ENCODE results near the gene PARP16. TPM values are rescaled to one million over a fixed set of nuclear protein-coding genes. Genes with fewer than 3 reads are reported as not detected.

PARP16 gene
- total and polyA plus RNA-seq, 9 of the 15 experiments (the other 6 are each of a cell fraction or from before 2014, with no cell fraction given): 3.0 to 9.9 (median 5.8) TPM

DNA sequence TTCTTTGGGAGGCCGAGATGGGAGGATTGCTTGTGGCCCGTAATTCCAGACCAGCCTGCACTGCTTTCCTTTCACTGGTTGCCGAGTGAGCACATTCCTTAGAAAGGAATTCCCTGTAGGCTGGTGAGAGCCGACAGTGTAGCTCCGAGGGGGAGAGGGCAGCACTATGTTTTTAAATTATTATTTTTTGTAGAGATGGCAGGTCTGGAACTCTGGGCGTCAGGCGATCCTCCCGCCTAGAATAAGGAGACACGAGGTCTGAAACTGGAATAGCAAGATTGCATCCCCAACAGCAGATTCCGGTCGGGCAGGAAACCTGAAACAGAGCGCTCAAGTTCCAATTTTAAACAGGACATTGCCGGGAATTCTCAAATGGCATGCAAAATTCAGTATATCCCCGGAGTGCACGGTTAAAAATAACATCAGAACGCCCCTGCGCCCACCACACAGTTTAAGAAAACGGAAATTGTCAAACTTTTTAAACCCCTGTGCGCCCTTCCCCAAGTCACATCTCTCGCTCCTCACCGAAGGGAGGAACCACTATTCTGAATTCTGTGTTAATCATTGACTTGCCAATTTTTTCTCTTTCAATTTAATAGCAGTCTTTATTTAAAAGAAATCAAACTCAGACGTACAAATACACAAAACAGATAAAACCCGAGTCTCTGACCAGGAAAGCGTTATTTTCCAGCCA lies 17.2 kb upstream of the PARP16 start (continued):
- TF ChIP-seq MGA (IDR thresholded peaks at IDR 0.05): peak; percentile 98
- TF ChIP-seq ZBED1 (IDR thresholded peaks at IDR 0.05): no peak
- no peak for TF ChIP-seq ZNF140 (CRISPR knock-in tag; IDR thresholded peaks at IDR 0.05)
- TF ChIP-seq, protein P1, sequence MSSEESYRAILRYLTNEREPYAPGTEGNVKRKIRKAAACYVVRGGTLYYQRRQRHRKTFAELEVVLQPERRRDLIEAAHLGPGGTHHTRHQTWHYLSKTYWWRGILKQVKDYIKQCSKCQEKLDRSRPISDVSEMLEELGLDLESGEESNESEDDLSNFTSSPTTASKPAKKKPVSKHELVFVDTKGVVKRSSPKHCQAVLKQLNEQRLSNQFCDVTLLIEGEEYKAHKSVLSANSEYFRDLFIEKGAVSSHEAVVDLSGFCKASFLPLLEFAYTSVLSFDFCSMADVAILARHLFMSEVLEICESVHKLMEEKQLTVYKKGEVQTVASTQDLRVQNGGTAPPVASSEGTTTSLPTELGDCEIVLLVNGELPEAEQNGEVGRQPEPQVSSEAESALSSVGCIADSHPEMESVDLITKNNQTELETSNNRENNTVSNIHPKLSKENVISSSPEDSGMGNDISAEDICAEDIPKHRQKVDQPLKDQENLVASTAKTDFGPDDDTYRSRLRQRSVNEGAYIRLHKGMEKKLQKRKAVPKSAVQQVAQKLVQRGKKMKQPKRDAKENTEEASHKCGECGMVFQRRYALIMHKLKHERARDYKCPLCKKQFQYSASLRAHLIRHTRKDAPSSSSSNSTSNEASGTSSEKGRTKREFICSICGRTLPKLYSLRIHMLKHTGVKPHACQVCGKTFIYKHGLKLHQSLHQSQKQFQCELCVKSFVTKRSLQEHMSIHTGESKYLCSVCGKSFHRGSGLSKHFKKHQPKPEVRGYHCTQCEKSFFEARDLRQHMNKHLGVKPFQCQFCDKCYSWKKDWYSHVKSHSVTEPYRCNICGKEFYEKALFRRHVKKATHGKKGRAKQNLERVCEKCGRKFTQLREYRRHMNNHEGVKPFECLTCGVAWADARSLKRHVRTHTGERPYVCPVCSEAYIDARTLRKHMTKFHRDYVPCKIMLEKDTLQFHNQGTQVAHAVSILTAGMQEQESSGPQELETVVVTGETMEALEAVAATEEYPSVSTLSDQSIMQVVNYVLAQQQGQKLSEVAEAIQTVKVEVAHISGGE (CRISPR knock-in tag; IDR thresholded peaks at IDR 0.05): peak in 2 of 3 experiments; percentile 59 to 84; a peak in 3 of 6 replicates
- TF ChIP-seq ERF (CRISPR knock-in tag; IDR thresholded peaks at IDR 0.05): 0 out of 2 replicates have a peak, but pooled peaks have one; percentile 47
- TF ChIP-seq L3MBTL2 (IDR thresholded peaks at IDR 0.05): peak; percentile 99
- TF ChIP-seq E2F3 (CRISPR knock-in tag; IDR thresholded peaks at IDR 0.05): peak; percentile 38; the same call in 1 of the 2 replicates
- TF ChIP-seq FOXP4 (CRISPR knock-in tag; IDR thresholded peaks at IDR 0.05; ENCODE audit: borderline replicate concordance): no peak
- 0 out of 2 replicates have a peak, but pooled peaks have one; percentile 5 for TF ChIP-seq CREM (IDR thresholded peaks at IDR 0.05; ENCODE audit: low read depth)

All from K562 (cell line).